ENCODE results near the gene CDKL5. TPM values are rescaled to one million over a fixed set of nuclear protein-coding genes. Genes with fewer than 3 reads are reported as not detected.

The CDKL5 gene
- total RNA-seq, 1 experiment from 2014 or later: 1.2 TPM

GRCh38 chrX:18674788-18675735, 249.7 kb downstream of the CDKL5 start:
- H3K27me3 ChIP-seq (ENCODE audit: control insufficient read depth, insufficient read depth, low read length): no peaks in the 10 kb centered on the region
- intact Hi-C loops (cut with micrococcal nuclease; ENCODE audit: unreplicated experiment): no loop called here
- H3K27ac ChIP-seq (ENCODE audit: low read length): peak overlapping the region; percentile 59
- no peaks in the 10 kb centered on the region for H3K36me3 ChIP-seq (ENCODE audit: control insufficient read depth, insufficient read depth, low read length)
- peak overlapping the region; percentile 52 to 60 for H3K4me3 ChIP-seq (ENCODE audit: low read depth in 2 of 2, low read length in 2 of 2)
- no peaks in the 10 kb centered on the region for H3K4me1 ChIP-seq (ENCODE audit: control insufficient read depth, insufficient read depth, low read length)
- POLR2A ChIA-PET: no interaction called here
- no peaks in the 10 kb centered on the region for H3K9me3 ChIP-seq (ENCODE audit: control insufficient read depth, insufficient read depth, low read depth, low read length)
- CTCF ChIA-PET: no interaction called here
- no TSS peak for BruUV-seq (replicated peaks)
- DNase-seq (ENCODE audit: low read depth, low spot score) (peak; percentile 39), ATAC-seq (peak; percentile 90)
- in situ Hi-C loops (cut with HindIII; ENCODE audit: low pct_unique_long_range_greater_than_20kb, low sequenced_read_pairs): no loop called here
- no peak for TF ChIP-seq POLR2AphosphoS5 (IDR thresholded peaks at IDR 0.05; ENCODE audit: low read depth, low read length)

DNA sequence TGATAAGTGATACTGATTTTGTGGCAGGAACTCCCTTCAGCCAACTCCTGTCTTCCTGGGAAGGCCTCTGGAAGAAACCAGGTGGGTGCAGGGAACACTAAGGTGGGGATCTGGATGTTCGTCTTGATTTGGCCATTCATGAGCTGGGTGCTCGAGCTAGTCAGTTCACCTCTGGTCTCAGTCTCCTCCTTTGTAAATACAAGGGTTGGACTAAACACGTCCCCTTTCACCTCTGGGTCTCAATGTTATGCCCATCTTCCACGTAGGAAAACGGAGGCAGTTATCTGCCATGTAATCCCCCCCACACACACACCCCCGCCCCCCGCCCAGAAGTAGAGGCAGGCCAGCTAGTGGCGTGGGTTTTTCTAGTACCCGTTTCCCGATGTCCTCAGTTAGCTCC, 250.6 kb downstream of the CDKL5 start:
- no TSS peak for BruUV-seq (replicated peaks)
- in situ Hi-C loops (cut with HindIII; ENCODE audit: low pct_unique_long_range_greater_than_20kb, low sequenced_read_pairs) (no loop called here), intact Hi-C loops (cut with micrococcal nuclease; ENCODE audit: unreplicated experiment) (no loop called here)
- no peak for TF ChIP-seq POLR2AphosphoS5 (IDR thresholded peaks at IDR 0.05; ENCODE audit: low read depth, low read length)
- TF ChIP-seq, protein P1, sequence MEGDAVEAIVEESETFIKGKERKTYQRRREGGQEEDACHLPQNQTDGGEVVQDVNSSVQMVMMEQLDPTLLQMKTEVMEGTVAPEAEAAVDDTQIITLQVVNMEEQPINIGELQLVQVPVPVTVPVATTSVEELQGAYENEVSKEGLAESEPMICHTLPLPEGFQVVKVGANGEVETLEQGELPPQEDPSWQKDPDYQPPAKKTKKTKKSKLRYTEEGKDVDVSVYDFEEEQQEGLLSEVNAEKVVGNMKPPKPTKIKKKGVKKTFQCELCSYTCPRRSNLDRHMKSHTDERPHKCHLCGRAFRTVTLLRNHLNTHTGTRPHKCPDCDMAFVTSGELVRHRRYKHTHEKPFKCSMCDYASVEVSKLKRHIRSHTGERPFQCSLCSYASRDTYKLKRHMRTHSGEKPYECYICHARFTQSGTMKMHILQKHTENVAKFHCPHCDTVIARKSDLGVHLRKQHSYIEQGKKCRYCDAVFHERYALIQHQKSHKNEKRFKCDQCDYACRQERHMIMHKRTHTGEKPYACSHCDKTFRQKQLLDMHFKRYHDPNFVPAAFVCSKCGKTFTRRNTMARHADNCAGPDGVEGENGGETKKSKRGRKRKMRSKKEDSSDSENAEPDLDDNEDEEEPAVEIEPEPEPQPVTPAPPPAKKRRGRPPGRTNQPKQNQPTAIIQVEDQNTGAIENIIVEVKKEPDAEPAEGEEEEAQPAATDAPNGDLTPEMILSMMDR (IDR thresholded peaks at IDR 0.05): no peak
- TF ChIP-seq REST (IDR thresholded peaks at IDR 0.05; ENCODE audit: insufficient read depth in 1 of 2, low read depth in 2 of 2, low read length in 1 of 2): no peak
- TF ChIP-seq SIN3A (IDR thresholded peaks at IDR 0.05; ENCODE audit: borderline replicate concordance, insufficient read depth, low read depth, low read length): no peak
- no peak for TF ChIP-seq TCF7L2 (IDR thresholded peaks at IDR 0.05; ENCODE audit: low read depth, low read length)
- ATAC-seq (no peak), DNase-seq (ENCODE audit: low read depth, low spot score) (no peak)
- Histone ChIP-seq H3K4me1 (ENCODE audit: control insufficient read depth, insufficient read depth, low read length) (no peaks in the 10 kb centered on the region), H3K27ac (ENCODE audit: low read length) (no peak overlapping the region), H3K4me3 (ENCODE audit: low read depth in 2 of 2, low read length in 2 of 2) (no peak overlapping the region), H3K9me3 (ENCODE audit: control insufficient read depth, insufficient read depth, low read depth, low read length) (no peaks in the 10 kb centered on the region), H3K36me3 (ENCODE audit: control insufficient read depth, insufficient read depth, low read length) (no peaks in the 10 kb centered on the region), H3K27me3 (ENCODE audit: control insufficient read depth, insufficient read depth, low read length) (no peaks in the 10 kb centered on the region)
- ChIA-PET CTCF (no interaction called here), POLR2A (interaction anchor here (0.6 kb wide), 1 partner anchor 338 kb away, joined by 3 read pairs; no protein-coding TSS in a partner anchor)

DNA sequence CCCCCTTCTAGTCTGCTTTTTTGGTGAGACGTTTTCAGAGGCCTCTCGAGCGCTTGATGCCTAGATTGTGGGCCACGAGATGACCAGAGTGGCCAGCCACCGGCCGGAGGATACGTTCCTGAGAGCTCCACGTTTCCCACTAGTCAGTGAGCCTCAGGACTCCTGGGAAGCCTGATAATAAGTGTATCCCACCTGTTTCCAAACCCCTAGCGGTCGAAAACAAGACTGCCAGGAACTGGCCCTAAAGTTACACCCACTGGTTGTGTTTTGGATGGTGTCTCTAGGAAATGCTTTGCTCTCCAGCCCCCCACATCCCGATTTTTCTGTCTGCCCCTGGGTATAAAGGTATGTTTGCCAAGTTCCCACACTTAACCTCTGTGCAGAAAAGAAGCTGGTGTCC, 251.1 kb downstream of the CDKL5 start:
- Histone ChIP-seq H3K27me3 (ENCODE audit: control insufficient read depth, insufficient read depth, low read length) (no peaks in the 10 kb centered on the region), H3K4me3 (ENCODE audit: low read depth in 2 of 2, low read length in 2 of 2) (no peak overlapping the region), H3K9me3 (ENCODE audit: control insufficient read depth, insufficient read depth, low read depth, low read length) (no peaks in the 10 kb centered on the region), H3K27ac (ENCODE audit: low read length) (no peak overlapping the region), H3K4me1 (ENCODE audit: control insufficient read depth, insufficient read depth, low read length) (no peaks in the 10 kb centered on the region), H3K36me3 (ENCODE audit: control insufficient read depth, insufficient read depth, low read length) (no peaks in the 10 kb centered on the region)
- ChIA-PET POLR2A (interaction anchor here (0.6 kb wide), 1 partner anchor 337 kb away, joined by 3 read pairs; no protein-coding TSS in a partner anchor), CTCF (no interaction called here)
- TF ChIP-seq, protein P1 (IDR thresholded peaks at IDR 0.05): peak; percentile 48
- TF ChIP-seq REST (IDR thresholded peaks at IDR 0.05; ENCODE audit: insufficient read depth in 1 of 2, low read depth in 2 of 2, low read length in 1 of 2): no peak
- no TSS peak for BruUV-seq (replicated peaks)
- no peak for DNase-seq (ENCODE audit: low read depth, low spot score)
- in situ Hi-C loops (cut with HindIII; ENCODE audit: low pct_unique_long_range_greater_than_20kb, low sequenced_read_pairs): no loop called here
- intact Hi-C loops (cut with micrococcal nuclease; ENCODE audit: unreplicated experiment): no loop called here
- no peak for ATAC-seq

Data from Panc1 (cell line).